SK-N-SH (cell line): ENCODE data around the gene KRTAP10-8.

Source experiments
- CTCF ChIP-seq: fragments of 200-600 bp; sonication (generic); IDR thresholded peaks from 2 replicates; pipeline ENCODE4 v1.6.1; 2017; ENCODE audit warnings: antibody characterized with exemption, mild to moderate bottlenecking, moderate library complexity
- EP300 ChIP-seq, 2 experiments: IDR thresholded peaks; 2 replicates each; pipeline versions ENCODE4 v1.4.0 to v1.6.1; 2012; ENCODE audit warnings: borderline replicate concordance in 1 of 2, low read depth in 1 of 2, low read length in 1 of 2
- EZH2phosphoT487 ChIP-seq: fragments of 200-600 bp; sonication (generic); IDR thresholded peaks from 2 replicates; pipeline ENCODE4 v1.6.1; 2017; ENCODE audit warnings: low read depth, mixed run types, mild to moderate bottlenecking, antibody characterized with exemption, moderate library complexity, borderline replicate concordance
- FOSL2 ChIP-seq: IDR thresholded peaks from 2 replicates; pipeline ENCODE4 v1.4.0; 2012; ENCODE audit warnings: low read depth, mild to moderate bottlenecking, moderate library complexity, borderline replicate concordance
- GABPA ChIP-seq: IDR thresholded peaks from 2 replicates; pipeline ENCODE4 v1.4.0; 2012; ENCODE audit warnings: low read depth, mild to moderate bottlenecking
- JUND ChIP-seq: IDR thresholded peaks from 2 replicates; pipeline ENCODE4 v1.4.0; 2012
- NFIC ChIP-seq: IDR thresholded peaks from 2 replicates; pipeline ENCODE4 v1.4.0; 2012; ENCODE audit warnings: borderline replicate concordance
- POLR2AphosphoS5 ChIP-seq: IDR thresholded peaks from 2 replicates; pipeline ENCODE4 v1.6.1; 2012; ENCODE audit warnings: low read depth, low read length

DNA sequence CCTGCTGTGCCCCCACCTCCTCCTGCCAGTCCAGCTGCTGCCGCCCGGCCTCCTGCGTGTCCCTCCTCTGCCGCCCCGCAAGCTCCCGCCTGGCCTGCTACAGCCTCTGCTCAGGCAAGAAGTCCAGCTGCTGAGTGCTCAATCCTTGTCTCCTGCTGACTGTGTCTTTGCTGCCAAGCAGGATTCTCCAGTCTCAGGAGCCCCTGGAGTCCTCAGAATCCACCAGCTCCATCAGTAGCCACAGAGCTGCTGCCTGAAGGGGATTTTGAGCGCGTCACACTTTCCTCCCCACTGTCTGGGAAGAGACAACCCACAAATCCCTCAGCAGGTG is 35.3 kb downstream of the KRTAP10-8 start:
- TF ChIP-seq JUND = no peak
- TF ChIP-seq NFIC = no peak
- no peak for TF ChIP-seq GABPA
- no peak for TF ChIP-seq CTCF
- TF ChIP-seq POLR2AphosphoS5 = no peak
- no peak for TF ChIP-seq EP300 (IDR thresholded peaks at IDR 0.05; ENCODE audit: borderline replicate concordance in 1 of 2, low read depth in 1 of 2, low read length in 1 of 2)
- no peak for TF ChIP-seq EZH2phosphoT487
- TF ChIP-seq FOSL2 = no peak
